H1 (cell line): ENCODE results near the gene KIAA1755.

ENCODE experiments used
- CTCF ChIP-seq, 3 experiments: IDR thresholded peaks; 1 replicate in 2 of 3; 2 replicates in 1 of 3; pipeline versions ENCODE4 v1.5.1 to v1.6.1; 2011; ENCODE audit warnings: low read length in 3 of 3, mild to moderate bottlenecking in 3 of 3, inconsistent platforms in 2 of 3, low read depth in 1 of 3, moderate library complexity in 1 of 3; ENCODE audit not compliant: insufficient read depth in 1 of 3; ENCODE audit errors: control extremely low read depth in 1 of 3
- EZH2 ChIP-seq: fragments of 200-600 bp; sonication (generic); IDR thresholded peaks from 2 replicates; pipeline ENCODE4 v1.7.1; 2012; ENCODE audit warnings: low read depth, mild to moderate bottlenecking, moderate library complexity, low read length, inconsistent platforms; ENCODE audit not compliant: severe bottlenecking
- KDM1A ChIP-seq: fragments of 200-600, 300-600 bp; sonication (generic); IDR thresholded peaks from 2 replicates; pipeline ENCODE4 v1.7.1; 2016; ENCODE audit warnings: mild to moderate bottlenecking, low read length, borderline replicate concordance
- NRF1 ChIP-seq: IDR thresholded peaks from 2 replicates; pipeline ENCODE4 v1.6.1; 2011; ENCODE audit warnings: mild to moderate bottlenecking, low read depth, low read length, improper control_type of control experiment
- POLR2A ChIP-seq, 2 experiments: IDR thresholded peaks; 1 replicate in 1 of 2; 2 replicates in 1 of 2; pipeline ENCODE4 v1.6.1; 2011; ENCODE audit warnings: low read depth in 2 of 2, low read length in 2 of 2, mild to moderate bottlenecking in 2 of 2; ENCODE audit errors: control extremely low read depth in 1 of 2
- YY1 ChIP-seq: IDR thresholded peaks from 2 replicates; pipeline ENCODE4 v1.6.1; 2011; ENCODE audit warnings: low read depth, mild to moderate bottlenecking, low read length

GRCh38 chr20:38219006-38219950 is 41.3 kb downstream of the KIAA1755 start:
- no peak for TF ChIP-seq KDM1A
- no peak for TF ChIP-seq POLR2A (IDR thresholded peaks at IDR 0.05; ENCODE audit: control extremely low read depth in 1 of 2, low read depth in 2 of 2, low read length in 2 of 2)
- no peak for TF ChIP-seq CTCF (IDR thresholded peaks at IDR 0.05; ENCODE audit: control extremely low read depth in 1 of 3, insufficient read depth in 1 of 3, low read depth in 1 of 3, low read length in 3 of 3)
- TF ChIP-seq EZH2 = no peak
- no peak for TF ChIP-seq NRF1
- TF ChIP-seq YY1 = no peak
